ENCODE measurements around the gene MEIKIN.

The MEIKIN gene

GRCh38 chr5:131945551-131946168 lies at the start of gene MEIKIN:
Gene MEIKIN (minus strand): TSS chr5:131945663. CDS start chr5:131945505, 158 bp downstream.
- no peak for DNase-seq (ENCODE audit: low read depth, low spot score)

GRCh38 chr5:131994533-131995226 lies 49.2 kb upstream of the MEIKIN start:
- no peak for DNase-seq (ENCODE audit: low read depth, low spot score)

- DNase-seq (ENCODE audit: low read depth, low spot score), result no peak
Measured at GRCh38 chr5:131994090-131994489, 48.6 kb upstream of the MEIKIN start.

- DNase-seq (ENCODE audit: low read depth, low spot score), result no peak
Measured at GRCh38 chr5:131993676-131994075, 48.2 kb upstream of the MEIKIN start.

GRCh38 chr5:131992370-131992769 lies 46.9 kb upstream of the MEIKIN start:
- DNase-seq (ENCODE audit: low read depth, low spot score), result no peak

GRCh38 chr5:131991593-131992324 lies 46.3 kb upstream of the MEIKIN start:
- DNase-seq (ENCODE audit: low read depth, low spot score), result no peak

- DNase-seq (ENCODE audit: low read depth, low spot score), result no peak
Measured at GRCh38 chr5:131990716-131991115, 45.3 kb upstream of the MEIKIN start.

- DNase-seq (ENCODE audit: low read depth, low spot score), result no peak
Measured at GRCh38 chr5:131988601-131989000, 43.1 kb upstream of the MEIKIN start.

GRCh38 chr5:131987251-131987650 lies 41.8 kb upstream of the MEIKIN start:
- DNase-seq (ENCODE audit: low read depth, low spot score), result no peak

- DNase-seq (ENCODE audit: low read depth, low spot score), result no peak
Measured at GRCh38 chr5:131986161-131986912, 40.9 kb upstream of the MEIKIN start.

GRCh38 chr5:131984956-131985665 lies 39.6 kb upstream of the MEIKIN start:
- no peak for DNase-seq (ENCODE audit: low read depth, low spot score)

GRCh38 chr5:131983244-131983771 lies 37.8 kb upstream of the MEIKIN start:
- DNase-seq (ENCODE audit: low read depth, low spot score), result no peak

GRCh38 chr5:131981516-131981915 lies 36.1 kb upstream of the MEIKIN start:
- DNase-seq (ENCODE audit: low read depth, low spot score), result no peak

- no peak for DNase-seq (ENCODE audit: low read depth, low spot score)
Measured at GRCh38 chr5:131980696-131981095, 35.2 kb upstream of the MEIKIN start.

GRCh38 chr5:131979816-131980215 lies 34.4 kb upstream of the MEIKIN start:
- no peak for DNase-seq (ENCODE audit: low read depth, low spot score)

- no peak for DNase-seq (ENCODE audit: low read depth, low spot score)
Measured at GRCh38 chr5:131977212-131977604, 31.7 kb upstream of the MEIKIN start.

- no peak for DNase-seq (ENCODE audit: low read depth, low spot score)
Measured at GRCh38 chr5:131976414-131977211, 31.1 kb upstream of the MEIKIN start.

GRCh38 chr5:131974956-131975726 lies 29.7 kb upstream of the MEIKIN start:
- DNase-seq (ENCODE audit: low read depth, low spot score), result no peak

GRCh38 chr5:131974622-131974955 lies 29.1 kb upstream of the MEIKIN start:
- no peak for DNase-seq (ENCODE audit: low read depth, low spot score)

- DNase-seq (ENCODE audit: low read depth, low spot score), result no peak
Measured at GRCh38 chr5:131974016-131974415, 28.6 kb upstream of the MEIKIN start.
